ENCODE results near the gene ZFPM1.

DNA sequence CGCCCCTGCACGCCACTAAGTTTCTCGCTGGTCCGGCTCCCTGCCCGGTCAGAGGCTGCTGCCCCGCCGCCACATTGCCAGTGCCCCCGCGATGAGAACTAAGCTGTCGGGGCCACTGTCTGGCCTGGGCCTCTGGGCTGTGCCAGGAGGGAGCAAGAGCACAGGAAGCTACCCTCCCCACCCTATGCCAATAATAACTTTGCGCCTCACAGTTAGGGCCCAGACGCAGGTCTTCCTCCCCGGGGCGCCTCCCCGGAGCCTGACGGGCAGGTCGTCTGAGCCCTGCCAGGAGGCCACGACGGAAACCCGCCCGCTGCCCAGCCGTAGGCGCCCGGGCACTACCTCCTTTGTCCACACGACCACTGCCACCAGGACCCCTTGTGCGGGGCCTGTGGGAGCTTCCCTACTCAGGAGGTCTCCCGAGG lies 1.5 kb downstream of the ZFPM1 start:
- no peak for TF ChIP-seq POLR2AphosphoS5 (IDR thresholded peaks at IDR 0.05; ENCODE audit: borderline replicate concordance, low read depth, low read length)
- no peak for TF ChIP-seq EZH2 (IDR thresholded peaks at IDR 0.05)
